SK-N-SH treated with all-trans-retinoic acid at 6 μM for 48 hours (cell line): ENCODE results near the gene CRLF2.

Source experiments
- ARNTL ChIP-seq: fragments of 450-650 bp; formaldehyde crosslinking; IDR thresholded peaks from 2 replicates; pipeline ENCODE4 v1.5.0; 2020; ENCODE audit warnings: low read depth, mild to moderate bottlenecking, moderate library complexity, borderline replicate concordance
- CSDC2 ChIP-seq: fragments of 250-450 bp; sonication (Bioruptor Pico); IDR thresholded peaks from 2 replicates; pipeline ENCODE4 v1.5.0; 2020; ENCODE audit warnings: mild to moderate bottlenecking, moderate library complexity
- GLIS3 ChIP-seq: fragments of 250-450 bp; sonication (Bioruptor Pico); IDR thresholded peaks from 2 replicates; pipeline ENCODE4 v1.5.0; 2020; ENCODE audit warnings: mild to moderate bottlenecking, moderate library complexity
- PPARA ChIP-seq: fragments of 250-450 bp; sonication (Bioruptor Pico); IDR thresholded peaks from 2 replicates; pipeline ENCODE4 v1.5.0; 2020; ENCODE audit warnings: mild to moderate bottlenecking, borderline replicate concordance
- SNAI2 ChIP-seq: fragments of 250-450 bp; sonication (Bioruptor Pico); IDR thresholded peaks from 2 replicates; pipeline ENCODE4 v1.5.0; 2020; ENCODE audit warnings: mild to moderate bottlenecking, moderate library complexity
- TCF4 ChIP-seq: fragments of 250-450 bp; sonication (Bioruptor Pico); IDR thresholded peaks from 2 replicates; pipeline ENCODE4 v1.8.0; 2021; ENCODE audit warnings: mild to moderate bottlenecking, moderate library complexity, borderline replicate concordance
- TOX ChIP-seq: fragments of 250-450 bp; sonication (Bioruptor Pico); IDR thresholded peaks from 2 replicates; pipeline ENCODE4 v1.8.0; 2021; ENCODE audit warnings: mild to moderate bottlenecking, moderate library complexity, borderline replicate concordance
- ZC3H10 ChIP-seq: fragments of 250-450 bp; sonication (Bioruptor Pico); IDR thresholded peaks from 2 replicates; pipeline ENCODE4 v1.5.1; 2021; ENCODE audit warnings: mild to moderate bottlenecking, moderate library complexity
- ZFP3 ChIP-seq: fragments of 250-450 bp; sonication (Bioruptor Pico); IDR thresholded peaks from 2 replicates; pipeline ENCODE4 v1.5.0; 2020; ENCODE audit warnings: mild to moderate bottlenecking, moderate library complexity
- ZNF8 ChIP-seq: fragments of 450-650 bp; formaldehyde crosslinking; IDR thresholded peaks from 2 replicates; pipeline ENCODE4 v1.5.0; 2020; ENCODE audit warnings: mild to moderate bottlenecking, moderate library complexity
- TF ChIP-seq, protein P1 (sequence below): fragments of 250-450 bp; sonication (Bioruptor Pico); IDR thresholded peaks from 2 replicates; pipeline ENCODE4 v1.8.0; 2020; ENCODE audit warnings: mild to moderate bottlenecking, moderate library complexity, borderline replicate concordance
- TF ChIP-seq, protein P2 (sequence below): fragments of 250-450 bp; sonication (Bioruptor Pico); IDR thresholded peaks from 2 replicates; pipeline ENCODE4 v1.5.1; 2020; ENCODE audit warnings: low read depth, mild to moderate bottlenecking, moderate library complexity

DNA sequence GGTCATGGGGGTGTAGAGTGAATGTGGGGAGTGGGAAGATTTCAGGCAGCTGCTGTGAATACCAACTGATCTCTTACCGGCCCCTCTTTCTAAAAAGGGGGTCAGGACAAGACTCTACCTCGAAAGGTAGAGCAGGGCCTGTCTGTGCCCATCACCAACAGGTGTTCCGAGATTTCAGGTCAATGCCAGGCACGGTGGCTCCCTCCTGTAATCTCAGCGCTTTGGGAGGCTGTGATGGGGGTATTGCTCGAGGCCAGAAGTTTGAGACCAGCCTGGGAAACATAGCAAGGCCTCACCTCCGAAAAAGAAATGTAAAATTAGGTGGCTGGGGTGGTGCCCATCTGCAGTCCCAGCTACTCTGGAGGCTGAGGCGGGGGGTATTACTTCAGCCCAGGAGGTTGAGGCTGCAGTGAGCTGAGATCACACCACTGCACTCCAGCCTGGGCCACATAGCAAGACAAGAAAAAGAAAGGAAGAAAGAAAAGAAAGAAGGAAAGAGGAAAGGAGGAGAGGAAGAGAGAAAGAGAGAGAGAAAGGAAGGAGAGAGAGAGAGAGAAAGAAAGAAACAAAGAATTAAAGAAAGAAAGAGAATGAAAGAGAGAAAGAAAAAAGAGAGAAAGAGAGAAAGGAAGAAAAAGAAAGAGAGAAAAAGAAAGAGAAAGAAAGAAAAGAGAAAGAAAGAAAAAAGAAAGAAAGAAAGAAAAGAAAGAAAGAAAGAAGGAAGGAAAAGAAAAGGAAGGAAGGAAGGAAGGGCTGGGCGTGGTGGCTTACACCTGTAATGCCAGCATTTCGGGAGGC, 50.1 kb downstream of the CRLF2 start:
- TF ChIP-seq, protein P1, sequence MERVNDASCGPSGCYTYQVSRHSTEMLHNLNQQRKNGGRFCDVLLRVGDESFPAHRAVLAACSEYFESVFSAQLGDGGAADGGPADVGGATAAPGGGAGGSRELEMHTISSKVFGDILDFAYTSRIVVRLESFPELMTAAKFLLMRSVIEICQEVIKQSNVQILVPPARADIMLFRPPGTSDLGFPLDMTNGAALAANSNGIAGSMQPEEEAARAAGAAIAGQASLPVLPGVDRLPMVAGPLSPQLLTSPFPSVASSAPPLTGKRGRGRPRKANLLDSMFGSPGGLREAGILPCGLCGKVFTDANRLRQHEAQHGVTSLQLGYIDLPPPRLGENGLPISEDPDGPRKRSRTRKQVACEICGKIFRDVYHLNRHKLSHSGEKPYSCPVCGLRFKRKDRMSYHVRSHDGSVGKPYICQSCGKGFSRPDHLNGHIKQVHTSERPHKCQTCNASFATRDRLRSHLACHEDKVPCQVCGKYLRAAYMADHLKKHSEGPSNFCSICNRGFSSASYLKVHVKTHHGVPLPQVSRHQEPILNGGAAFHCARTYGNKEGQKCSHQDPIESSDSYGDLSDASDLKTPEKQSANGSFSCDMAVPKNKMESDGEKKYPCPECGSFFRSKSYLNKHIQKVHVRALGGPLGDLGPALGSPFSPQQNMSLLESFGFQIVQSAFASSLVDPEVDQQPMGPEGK (CRISPR knock-in tag), result no peak
- TF ChIP-seq TOX (no peak), PPARA (no peak), CSDC2 (CRISPR knock-in tag) (no peak), ZFP3 (CRISPR knock-in tag) (no peak), ARNTL (CRISPR knock-in tag) (no peak), SNAI2 (CRISPR knock-in tag) (no peak), GLIS3 (CRISPR knock-in tag) (no peak), TCF4 (CRISPR knock-in tag) (no peak), ZNF8 (CRISPR knock-in tag) (no peak), ZC3H10 (no peak)
- TF ChIP-seq, protein P2, sequence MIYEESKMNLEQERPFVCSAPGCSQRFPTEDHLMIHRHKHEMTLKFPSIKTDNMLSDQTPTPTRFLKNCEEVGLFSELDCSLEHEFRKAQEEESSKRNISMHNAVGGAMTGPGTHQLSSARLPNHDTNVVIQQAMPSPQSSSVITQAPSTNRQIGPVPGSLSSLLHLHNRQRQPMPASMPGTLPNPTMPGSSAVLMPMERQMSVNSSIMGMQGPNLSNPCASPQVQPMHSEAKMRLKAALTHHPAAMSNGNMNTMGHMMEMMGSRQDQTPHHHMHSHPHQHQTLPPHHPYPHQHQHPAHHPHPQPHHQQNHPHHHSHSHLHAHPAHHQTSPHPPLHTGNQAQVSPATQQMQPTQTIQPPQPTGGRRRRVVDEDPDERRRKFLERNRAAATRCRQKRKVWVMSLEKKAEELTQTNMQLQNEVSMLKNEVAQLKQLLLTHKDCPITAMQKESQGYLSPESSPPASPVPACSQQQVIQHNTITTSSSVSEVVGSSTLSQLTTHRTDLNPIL (CRISPR knock-in tag), result no peak
